ENCODE data around the gene ACOXL. TPM values are rescaled to one million over a fixed set of nuclear protein-coding genes. Genes with fewer than 3 reads are reported as not detected.

The ACOXL gene
- total RNA-seq, 2 donors from 2014 or later = not detected

DNA sequence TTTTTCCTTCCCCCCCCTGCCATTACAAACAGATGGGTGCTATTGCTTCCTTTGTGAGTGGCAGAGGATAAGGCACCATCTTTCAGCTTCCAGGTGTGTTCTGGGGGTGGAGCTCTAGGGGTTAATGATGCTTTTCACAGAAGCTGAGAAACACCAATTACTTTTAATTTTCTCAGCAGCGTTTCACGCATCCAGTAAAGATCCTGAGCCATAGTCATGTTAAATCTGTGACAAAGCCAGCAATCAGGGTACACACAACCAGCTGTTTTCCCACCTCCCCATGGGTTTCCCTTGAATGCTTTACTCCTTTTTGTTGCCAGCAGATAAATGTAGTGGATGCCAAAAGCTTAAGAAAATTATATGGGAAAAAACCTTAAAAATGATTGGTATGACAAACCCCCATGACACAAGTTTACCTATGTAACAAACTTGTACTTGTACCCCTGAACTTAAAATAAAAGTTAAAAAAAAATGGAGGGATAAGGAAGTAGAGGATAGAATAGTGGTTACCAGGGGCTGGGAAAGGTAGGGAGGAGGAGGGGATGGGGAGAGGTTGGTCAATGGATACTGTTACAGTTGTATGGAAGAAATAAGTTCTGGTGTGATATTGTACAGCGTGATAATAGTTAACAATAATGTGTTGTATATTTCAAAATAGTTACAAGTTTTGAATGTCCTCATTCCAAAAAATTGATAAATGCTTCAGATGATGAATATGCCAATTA lies 70.0 kb downstream of the ACOXL start:
- TF ChIP-seq, protein P1, sequence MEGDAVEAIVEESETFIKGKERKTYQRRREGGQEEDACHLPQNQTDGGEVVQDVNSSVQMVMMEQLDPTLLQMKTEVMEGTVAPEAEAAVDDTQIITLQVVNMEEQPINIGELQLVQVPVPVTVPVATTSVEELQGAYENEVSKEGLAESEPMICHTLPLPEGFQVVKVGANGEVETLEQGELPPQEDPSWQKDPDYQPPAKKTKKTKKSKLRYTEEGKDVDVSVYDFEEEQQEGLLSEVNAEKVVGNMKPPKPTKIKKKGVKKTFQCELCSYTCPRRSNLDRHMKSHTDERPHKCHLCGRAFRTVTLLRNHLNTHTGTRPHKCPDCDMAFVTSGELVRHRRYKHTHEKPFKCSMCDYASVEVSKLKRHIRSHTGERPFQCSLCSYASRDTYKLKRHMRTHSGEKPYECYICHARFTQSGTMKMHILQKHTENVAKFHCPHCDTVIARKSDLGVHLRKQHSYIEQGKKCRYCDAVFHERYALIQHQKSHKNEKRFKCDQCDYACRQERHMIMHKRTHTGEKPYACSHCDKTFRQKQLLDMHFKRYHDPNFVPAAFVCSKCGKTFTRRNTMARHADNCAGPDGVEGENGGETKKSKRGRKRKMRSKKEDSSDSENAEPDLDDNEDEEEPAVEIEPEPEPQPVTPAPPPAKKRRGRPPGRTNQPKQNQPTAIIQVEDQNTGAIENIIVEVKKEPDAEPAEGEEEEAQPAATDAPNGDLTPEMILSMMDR (IDR thresholded peaks at IDR 0.05) = no peak
- no peaks in the 10 kb centered on the region for H3K9me3 ChIP-seq
- no peaks in the 10 kb centered on the region for H3K4me1 ChIP-seq (ENCODE audit: control insufficient read depth in 1 of 2, low read depth in 2 of 2)
- ATAC-seq (ENCODE audit: insufficient number of reproducible peaks, low FRiP score, low read depth) = no peak
- no peaks in the 10 kb centered on the region for H3K36me3 ChIP-seq
- no peak overlapping the region for H3K27ac ChIP-seq
- no peaks in the 10 kb centered on the region for H3K27me3 ChIP-seq (replicated peaks; ENCODE audit: insufficient read depth)
- no peak for DNase-seq (ENCODE audit: low spot score)
- H3K4me3 ChIP-seq = no peak overlapping the region

DNA sequence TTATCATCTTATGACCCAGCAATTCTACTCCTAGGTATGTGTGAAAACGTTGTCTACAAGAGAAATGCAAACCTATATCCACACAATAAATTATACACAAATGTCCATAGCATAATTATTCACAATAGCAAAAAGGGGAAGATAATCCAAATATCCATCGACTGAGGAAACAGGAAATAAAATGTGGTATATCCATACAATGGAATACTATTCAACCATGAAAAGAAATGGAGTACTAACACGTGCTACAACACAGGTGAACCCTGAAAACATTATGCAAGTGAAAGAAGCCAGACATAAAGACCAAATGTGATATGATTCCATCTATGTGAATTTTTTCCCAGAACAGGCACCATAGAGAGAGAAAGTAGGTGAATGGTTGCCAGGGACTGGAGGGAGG lies 72.1 kb downstream of the ACOXL start:
- ATAC-seq (ENCODE audit: insufficient number of reproducible peaks, low FRiP score, low read depth) = no peak
- no peak overlapping the region for H3K4me3 ChIP-seq
- no peaks in the 10 kb centered on the region for H3K27me3 ChIP-seq (replicated peaks; ENCODE audit: insufficient read depth)
- TF ChIP-seq, protein P1 (IDR thresholded peaks at IDR 0.05) = no peak
- H3K36me3 ChIP-seq = no peaks in the 10 kb centered on the region
- no peak for DNase-seq (ENCODE audit: low spot score)
- no peak overlapping the region for H3K27ac ChIP-seq
- no peaks in the 10 kb centered on the region for H3K4me1 ChIP-seq (ENCODE audit: control insufficient read depth in 1 of 2, low read depth in 2 of 2)
- no peaks in the 10 kb centered on the region for H3K9me3 ChIP-seq

DNA sequence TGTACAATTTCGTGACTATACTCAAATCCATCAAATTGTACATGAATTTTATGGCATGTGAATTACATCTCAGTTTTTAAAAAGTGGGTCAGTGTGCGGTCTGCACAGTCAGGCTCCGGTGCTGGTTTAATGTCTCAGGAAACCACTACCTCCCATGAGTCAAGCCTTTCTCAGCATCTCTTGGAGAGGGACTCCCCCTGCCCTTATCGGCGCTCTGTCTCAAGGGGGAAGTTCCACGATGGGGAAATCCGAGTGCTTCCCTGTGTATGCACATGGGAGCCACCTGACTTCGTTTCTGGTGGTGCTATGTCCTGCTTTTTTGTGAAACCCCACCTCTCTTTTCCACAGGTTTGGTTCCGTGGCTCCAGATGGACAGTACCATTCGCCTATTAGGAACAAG lies 72.5 kb downstream of the ACOXL start:
- Histone ChIP-seq H3K27me3 (replicated peaks; ENCODE audit: insufficient read depth) (no peaks in the 10 kb centered on the region), H3K4me1 (ENCODE audit: control insufficient read depth in 1 of 2, low read depth in 2 of 2) (no peaks in the 10 kb centered on the region), H3K27ac (no peak overlapping the region), H3K4me3 (no peak overlapping the region), H3K9me3 (no peaks in the 10 kb centered on the region), H3K36me3 (no peaks in the 10 kb centered on the region)
- DNase-seq (ENCODE audit: low spot score) = no peak
- TF ChIP-seq, protein P1 (IDR thresholded peaks at IDR 0.05) = no peak
- ATAC-seq (ENCODE audit: insufficient number of reproducible peaks, low FRiP score, low read depth) = no peak

DNA sequence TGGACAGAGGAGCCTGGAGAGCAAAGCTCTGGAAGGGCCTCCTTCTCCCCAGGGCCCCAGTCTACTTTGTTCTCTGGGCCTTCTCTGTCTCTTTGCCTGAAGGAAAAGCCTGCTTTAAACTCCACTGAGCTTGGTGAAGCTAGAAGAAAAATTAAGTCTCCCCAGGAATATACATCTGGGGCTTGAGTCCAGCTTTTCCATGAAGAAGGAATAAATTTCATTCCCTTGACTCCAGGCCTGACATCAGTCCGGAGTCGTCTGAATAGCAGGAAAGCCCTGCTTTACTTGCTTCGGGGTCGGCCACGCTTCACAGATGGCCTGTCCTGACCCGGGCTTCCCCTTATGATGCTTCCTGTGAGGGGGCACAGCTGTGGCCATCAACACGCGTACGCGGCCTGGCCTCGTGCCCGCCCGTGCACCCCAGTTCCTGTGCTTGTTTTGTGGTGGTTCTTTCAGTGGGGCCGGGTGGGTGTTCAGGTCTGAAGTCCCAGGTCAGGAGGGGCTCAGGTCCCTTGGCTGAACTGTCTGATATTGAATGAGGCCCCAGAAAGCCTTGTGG lies 73.6 kb downstream of the ACOXL start:
- ATAC-seq (ENCODE audit: insufficient number of reproducible peaks, low FRiP score, low read depth) (no peak), DNase-seq (ENCODE audit: low spot score) (no peak)
- Histone ChIP-seq H3K36me3 (no peaks in the 10 kb centered on the region), H3K27ac (no peak overlapping the region), H3K4me1 (ENCODE audit: control insufficient read depth in 1 of 2, low read depth in 2 of 2) (no peaks in the 10 kb centered on the region), H3K27me3 (replicated peaks; ENCODE audit: insufficient read depth) (no peaks in the 10 kb centered on the region), H3K9me3 (no peaks in the 10 kb centered on the region), H3K4me3 (no peak overlapping the region)
- TF ChIP-seq, protein P1 (IDR thresholded peaks at IDR 0.05) = no peak

DNA sequence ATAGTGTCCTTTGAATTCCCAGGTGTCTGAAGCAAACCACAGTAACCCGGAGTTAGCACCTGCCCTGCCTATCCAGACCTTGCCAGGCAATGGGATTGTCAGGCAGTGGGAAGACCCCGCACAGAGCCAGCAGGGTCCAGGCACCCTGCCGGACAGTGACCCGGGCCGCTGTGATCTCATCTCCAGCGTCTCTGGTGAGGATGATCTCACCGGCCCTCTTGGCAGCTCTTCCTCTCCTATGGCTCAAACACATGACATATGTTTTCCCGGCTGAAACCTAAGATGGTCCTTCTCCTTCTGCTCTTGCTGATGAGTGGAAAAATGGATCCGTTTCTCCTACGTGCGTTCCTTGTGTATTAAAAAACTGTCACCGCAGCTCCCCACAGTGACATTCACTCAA lies 75.1 kb downstream of the ACOXL start:
- no peak for DNase-seq (ENCODE audit: low spot score)
- Histone ChIP-seq H3K4me3 (no peak overlapping the region), H3K4me1 (ENCODE audit: control insufficient read depth in 1 of 2, low read depth in 2 of 2) (no peaks in the 10 kb centered on the region), H3K9me3 (no peaks in the 10 kb centered on the region), H3K27ac (no peak overlapping the region), H3K27me3 (replicated peaks; ENCODE audit: insufficient read depth) (no peaks in the 10 kb centered on the region), H3K36me3 (no peaks in the 10 kb centered on the region)
- TF ChIP-seq, protein P1 (IDR thresholded peaks at IDR 0.05) = no peak
- ATAC-seq (ENCODE audit: insufficient number of reproducible peaks, low FRiP score, low read depth) = no peak

Data from thoracic aorta (tissue), 2 donors.